ENCODE data around the gene ZNF586. TPM values are rescaled to one million over a fixed set of nuclear protein-coding genes. Genes with fewer than 3 reads are reported as not detected.

Gene ZNF586
- total and polyA plus RNA-seq, 2 experiments from 2014 or later = 5.2 to 16.9 TPM

- no peaks in the 10 kb centered on the region for H3K4me1 ChIP-seq (ENCODE audit: insufficient read depth)
- H3F3A ChIP-seq (replicated peaks; ENCODE audit: low read depth) = 0 out of 2 replicates have a peak, but pooled peaks cover 5% of the 10 kb centered on the region
- H2AFZ ChIP-seq = no peak overlapping the region
- no peaks in the 10 kb centered on the region for H3K36me3 ChIP-seq (ENCODE audit: insufficient read depth)
- peak; percentile 70 for ATAC-seq
- H3K9me3 Mint-ChIP-seq = no peaks in the 10 kb centered on the region
- H3K27me3 ChIP-seq (ENCODE audit: insufficient read depth) = no peaks in the 10 kb centered on the region
- no peak for TF ChIP-seq CREB1 (CRISPR knock-in tag; IDR thresholded peaks at IDR 0.05; ENCODE audit: low read depth)
- TF ChIP-seq STAT1 (IDR thresholded peaks at IDR 0.05; ENCODE audit: unreplicated experiment) = no peak
- TF ChIP-seq CTCF (conservative IDR thresholded peaks at IDR 0.05; ENCODE audit: low read depth in 2 of 2) = no peak
- no peak for TF ChIP-seq JUNB (IDR thresholded peaks at IDR 0.05; ENCODE audit: unreplicated experiment)
- no peak for TF ChIP-seq ZNF462 (CRISPR knock-in tag; IDR thresholded peaks at IDR 0.05)
- TF ChIP-seq ZNF114 (CRISPR knock-in tag; IDR thresholded peaks at IDR 0.05) = no peak
- no peak for TF ChIP-seq ZNF331 (CRISPR knock-in tag; IDR thresholded peaks at IDR 0.05; ENCODE audit: low read depth)
- no peaks in the 10 kb centered on the region; the same call in 1 of the 2 replicates for H4K20me1 ChIP-seq (replicated peaks; ENCODE audit: insufficient read depth)
- no peak overlapping the region for H3K27ac Mint-ChIP-seq
- H3K36me3 Mint-ChIP-seq (ENCODE audit: low read depth) = peaks cover 22% of the 10 kb centered on the region
- H3K4me2 ChIP-seq = no peak overlapping the region
- H3K9me2 ChIP-seq (ENCODE audit: insufficient read depth) = no peaks in the 10 kb centered on the region
- peak overlapping the region; percentile 78; the same call in 1 of the 2 replicates for H3K27ac ChIP-seq (ENCODE audit: low read depth)
- H3K4me1 Mint-ChIP-seq = peaks cover 11% of the 10 kb centered on the region
- peaks cover 5% of the 10 kb centered on the region for H3K79me2 ChIP-seq (replicated peaks; ENCODE audit: insufficient read depth)
- peak; percentile 48 for DNase-seq (ENCODE audit: low spot score)
- H3K4me3 ChIP-seq = no peak overlapping the region
- H3K4me3 Mint-ChIP-seq = no peak overlapping the region; the same call in 2 of the 3 replicates
- H3K27me3 Mint-ChIP-seq (ENCODE audit: insufficient read depth, low read depth, poor library complexity) = peaks cover 9% of the 10 kb centered on the region
These were observed 17.4 kb downstream of the ZNF586 start for GRCh38 chr19:57786906-57787305.
